Fibroblast of peridontal ligament (primary cell): Measurements from ENCODE around the gene UGT1A7.

Experiments
- DNase-seq: peaks from one replicate; pipeline ENCODE4 v3.0.0-alpha.2; 2010; ENCODE audit errors: extremely low read depth

Gene UGT1A7

GRCh38 chr2:233761040-233761769, 79.5 kb downstream of the UGT1A7 start:
- DNase-seq = peak; percentile 17

DNA sequence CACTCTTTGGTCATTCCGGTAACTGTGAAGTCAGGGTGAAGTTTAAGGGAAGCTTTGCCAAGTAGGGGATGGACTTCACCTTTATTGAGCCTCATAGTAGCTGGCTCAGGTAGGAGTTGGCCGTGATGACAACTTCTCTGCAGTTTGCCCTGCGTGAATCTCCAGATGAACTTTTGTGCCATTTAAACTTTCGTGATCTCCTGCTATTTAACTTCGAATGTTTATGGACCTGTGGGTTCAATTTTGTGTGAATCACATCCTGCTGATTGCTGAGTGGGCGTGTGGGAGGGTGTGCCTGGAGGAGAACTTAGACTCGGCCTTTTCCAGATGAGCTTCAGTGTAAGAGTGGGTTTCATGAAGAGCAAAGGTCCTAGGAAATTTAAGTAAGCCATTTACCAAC, 82.6 kb downstream of the UGT1A7 start:
- DNase-seq = peak; percentile 73

DNA sequence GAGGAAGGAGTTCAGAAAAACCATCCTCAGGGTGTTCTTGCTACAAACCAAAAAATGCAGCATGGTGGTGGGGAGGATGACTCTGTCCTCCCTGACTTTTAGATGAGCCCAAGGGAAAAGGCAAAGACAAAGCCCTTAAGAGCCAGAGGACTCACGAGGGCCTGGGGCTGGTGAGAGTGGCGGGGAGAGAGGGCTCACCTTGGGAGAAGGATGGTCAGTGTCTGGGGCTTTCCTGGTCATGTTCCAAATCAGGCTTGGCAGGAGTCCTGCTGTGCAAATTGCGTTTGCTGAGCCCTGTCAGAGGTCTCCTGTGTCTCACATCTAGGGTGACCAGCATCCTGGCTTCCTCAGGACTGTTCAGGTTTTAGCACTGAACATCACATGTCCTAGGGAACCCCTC, 83.1 kb downstream of the UGT1A7 start:
- no peak for DNase-seq

DNA sequence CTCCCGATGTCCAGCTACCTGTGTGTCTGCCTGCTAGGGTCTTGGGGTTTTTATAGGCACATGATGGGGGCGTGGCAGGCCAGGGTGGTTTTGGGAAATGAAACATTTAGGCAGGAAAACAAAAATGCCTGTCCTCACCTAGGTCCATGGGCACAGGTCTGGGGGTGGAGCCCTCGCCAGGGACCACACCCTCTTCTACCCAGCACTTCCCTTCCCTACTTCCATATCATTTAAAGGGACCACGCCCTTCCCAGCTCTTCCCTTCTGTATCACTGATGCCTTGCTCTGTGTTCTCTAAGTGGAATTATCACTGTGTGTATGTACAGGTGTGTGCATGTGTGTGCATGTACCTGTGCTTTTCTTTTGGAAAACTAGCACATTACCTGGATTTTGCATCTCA, 84.7 kb downstream of the UGT1A7 start:
- DNase-seq = no peak

DNA sequence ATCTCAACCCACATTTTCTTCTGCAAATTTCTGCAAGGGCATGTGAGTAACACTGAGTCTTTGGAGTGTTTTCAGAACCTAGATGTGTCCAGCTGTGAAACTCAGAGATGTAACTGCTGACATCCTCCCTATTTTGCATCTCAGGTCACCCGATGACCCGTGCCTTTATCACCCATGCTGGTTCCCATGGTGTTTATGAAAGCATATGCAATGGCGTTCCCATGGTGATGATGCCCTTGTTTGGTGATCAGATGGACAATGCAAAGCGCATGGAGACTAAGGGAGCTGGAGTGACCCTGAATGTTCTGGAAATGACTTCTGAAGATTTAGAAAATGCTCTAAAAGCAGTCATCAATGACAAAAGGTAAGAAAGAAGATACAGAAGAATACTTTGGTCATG, 86.4 kb downstream of the UGT1A7 start:
- DNase-seq = no peak

DNA sequence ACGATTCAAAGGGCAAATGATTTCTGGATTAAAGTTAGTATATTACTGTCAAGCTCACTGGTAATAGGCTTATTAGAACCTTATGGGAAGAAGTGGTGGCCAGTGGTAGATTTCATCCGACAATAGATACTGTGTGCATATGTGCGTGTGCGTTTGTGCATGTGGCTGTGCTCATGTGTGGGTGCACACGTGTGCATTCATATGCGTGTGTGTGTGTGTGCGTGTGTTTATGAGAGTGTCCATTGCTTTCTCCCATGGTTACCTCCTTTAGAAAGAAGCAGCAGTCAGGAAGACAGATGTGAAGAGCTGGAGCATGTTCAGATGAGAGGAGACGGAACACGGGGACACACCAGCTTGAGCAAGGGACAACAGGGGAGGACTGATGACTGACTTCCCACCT, 87.6 kb downstream of the UGT1A7 start:
- no peak for DNase-seq

- no peak for DNase-seq
Measured at GRCh38 chr2:233772153-233772552, 90.5 kb downstream of the UGT1A7 start.

- DNase-seq = no peak
Measured at GRCh38 chr2:233772583-233772982, 90.9 kb downstream of the UGT1A7 start.

GRCh38 chr2:233773854-233774253, 92.2 kb downstream of the UGT1A7 start:
- no peak for DNase-seq

DNA sequence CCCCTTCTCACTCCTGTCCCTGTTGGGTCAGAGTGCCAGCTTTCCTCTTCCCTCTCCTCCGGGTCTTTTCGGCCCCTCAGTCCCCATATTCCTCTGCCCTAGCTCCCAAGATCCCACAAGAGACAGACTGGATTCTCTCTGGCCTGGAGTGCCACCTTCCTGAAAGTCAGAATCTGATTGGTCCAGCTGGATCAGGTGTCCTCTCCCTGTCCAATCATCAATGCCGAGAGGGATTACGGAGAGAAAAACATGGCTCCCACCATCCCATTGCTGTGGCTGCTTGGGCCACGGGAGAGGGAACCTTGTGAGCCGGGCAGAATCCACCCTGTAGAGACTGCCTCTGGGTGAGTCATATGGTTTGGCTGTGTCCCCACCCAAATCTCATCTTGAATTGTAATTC, 93.7 kb downstream of the UGT1A7 start:
- DNase-seq = no peak

DNA sequence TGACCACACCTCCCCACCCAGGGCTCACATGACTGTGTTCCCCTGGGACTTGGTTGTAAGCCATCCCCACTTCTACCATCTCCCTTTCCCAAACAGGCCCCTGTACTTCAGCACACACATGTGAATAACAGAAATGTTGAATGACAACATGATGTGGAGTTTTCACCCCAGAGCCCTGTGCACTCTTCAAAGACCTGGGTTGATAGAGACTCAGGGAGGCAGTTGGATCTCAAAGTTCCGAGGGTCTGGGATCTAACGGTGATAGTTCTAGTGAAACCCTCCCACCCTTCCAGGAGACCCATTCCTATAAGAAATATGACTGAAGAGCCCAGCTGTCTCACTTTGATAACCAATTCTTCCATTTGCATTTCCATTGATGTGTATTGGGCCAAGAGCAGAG, 96.3 kb downstream of the UGT1A7 start, which contains the start of gene MROH2A:
Gene MROH2A (plus strand): TSS at position 301 of the 400 bp plus-strand sequence. CDS start 1,029 bp downstream, outside the sequence.
- DNase-seq = no peak

- no peak for DNase-seq
Measured at GRCh38 chr2:233779722-233780121, 98.0 kb downstream of the UGT1A7 start.

DNA sequence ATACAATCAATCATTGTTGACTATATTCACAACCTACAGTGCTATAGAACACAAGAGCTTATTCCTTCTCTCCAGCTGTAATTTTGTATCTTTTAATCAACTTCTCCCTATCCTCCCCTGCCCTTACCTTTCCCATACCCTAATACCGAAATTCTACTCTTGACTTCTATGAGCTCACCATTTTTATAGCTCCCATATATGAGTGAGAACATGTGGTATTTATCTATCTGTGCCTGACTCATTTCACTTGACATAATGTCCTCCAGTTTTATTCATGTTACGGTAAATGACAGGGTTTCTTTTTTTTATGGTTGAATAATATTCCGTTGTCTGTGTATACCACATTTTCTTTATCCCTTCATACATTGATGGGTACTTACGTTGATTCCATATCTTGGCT, 99.1 kb downstream of the UGT1A7 start:
- no peak for DNase-seq

GRCh38 chr2:233789554-233789953, 107.9 kb downstream of the UGT1A7 start:
- no peak for DNase-seq

DNA sequence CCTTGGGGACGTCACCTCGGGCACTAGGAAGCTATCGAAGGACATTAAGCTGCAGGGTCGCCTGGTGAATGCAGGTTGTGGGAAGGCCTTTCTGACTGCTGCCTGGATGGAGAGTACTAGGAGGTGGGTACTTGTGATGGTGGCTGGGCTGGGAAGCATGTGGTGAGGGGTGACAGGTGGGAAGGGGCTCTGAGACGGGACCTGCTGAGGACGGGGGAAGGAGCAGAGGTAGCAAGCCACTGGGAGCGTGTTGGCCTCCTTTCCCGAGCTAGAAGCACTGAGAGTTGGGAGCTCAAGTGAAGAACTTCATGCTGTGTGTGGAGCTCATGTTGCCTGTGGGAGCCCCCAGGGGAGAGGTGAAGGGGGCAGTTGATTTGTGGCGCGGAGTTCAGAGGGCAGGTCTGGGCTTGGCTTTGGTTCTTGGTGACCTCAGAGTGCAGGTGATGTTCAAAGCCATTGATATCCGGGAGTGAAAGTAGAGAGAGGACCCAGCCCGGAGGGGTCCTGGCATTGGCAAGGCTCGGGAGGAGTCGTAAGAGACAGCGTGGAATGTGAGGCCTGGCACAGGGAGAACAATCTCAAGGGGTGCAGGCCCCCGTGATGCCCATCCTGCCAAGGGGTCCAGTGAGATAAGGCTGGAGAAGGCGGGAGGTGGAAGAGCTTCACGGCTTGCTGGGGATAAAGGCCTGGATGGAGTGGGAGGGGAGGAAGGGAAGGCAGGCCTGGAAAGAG, 109.6 kb downstream of the UGT1A7 start:
- DNase-seq = no peak

- no peak for DNase-seq
Measured at GRCh38 chr2:233791883-233792329, 110.2 kb downstream of the UGT1A7 start.

DNA sequence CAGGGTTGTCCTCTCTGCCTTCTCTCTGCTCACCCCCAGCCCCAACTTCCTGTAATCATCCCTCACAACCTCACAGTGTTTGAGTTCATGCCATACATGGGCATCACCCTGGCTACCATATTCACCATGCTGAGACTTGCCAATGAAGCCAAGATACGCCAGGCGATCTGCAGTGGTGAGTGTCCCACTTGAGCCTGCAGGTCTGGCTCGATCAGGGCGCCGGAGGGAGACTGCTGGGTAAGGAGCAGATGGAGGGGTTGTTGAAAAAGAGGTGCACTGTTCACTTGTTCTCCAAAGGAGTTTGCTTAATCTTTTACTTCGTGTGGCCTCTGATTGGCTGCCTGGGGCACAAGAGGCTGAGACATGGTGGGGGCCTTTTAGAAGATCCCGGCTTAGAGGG, 111.0 kb downstream of the UGT1A7 start:
- no peak for DNase-seq

GRCh38 chr2:233793465-233794127, 111.9 kb downstream of the UGT1A7 start:
- DNase-seq = no peak

- no peak for DNase-seq
Measured at GRCh38 chr2:233794128-233794658, 112.5 kb downstream of the UGT1A7 start.

GRCh38 chr2:233795735-233796171, 114.1 kb downstream of the UGT1A7 start:
- no peak for DNase-seq

DNA sequence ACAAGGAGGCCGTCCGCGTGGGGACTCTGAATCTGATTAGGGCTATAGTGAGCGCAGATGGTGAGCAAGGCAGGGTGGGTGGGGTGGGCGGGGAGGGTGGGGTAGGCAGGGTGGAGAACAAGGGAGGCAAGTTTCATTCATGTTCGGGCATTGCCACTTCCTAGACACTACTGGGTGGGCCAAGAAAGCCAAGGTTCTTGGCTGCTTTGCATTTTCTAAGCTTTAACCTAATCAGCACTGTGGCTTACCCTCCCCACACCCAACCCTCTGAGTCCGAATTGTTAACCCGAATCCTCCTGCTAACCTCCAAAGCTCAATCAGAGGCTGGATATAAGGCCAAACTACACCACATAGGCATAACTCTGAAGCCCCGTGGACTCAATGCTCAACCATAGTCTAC, 114.6 kb downstream of the UGT1A7 start:
- no peak for DNase-seq

- no peak for DNase-seq
Measured at GRCh38 chr2:233798335-233799086, 116.8 kb downstream of the UGT1A7 start.
